ENCODE results near the gene ROPN1.
"Not testable (repeated sequence)": the region's sequence is repeated elsewhere in the genome, so short reads cannot be mapped to it uniquely, and the experiment has no call there.

The ROPN1 gene
- total RNA-seq, result 0 reads per million in 2 donors

GRCh38 chr3:123991730-123992588 is at the start of gene ROPN1:
Gene ROPN1 (minus strand): TSS chr3:123992124. CDS start chr3:123980481, 11,643 bp downstream.
- DNase-seq, result not testable (repeated sequence)

- DNase-seq, result no peak
Observed at GRCh38 chr3:124041553-124041952, 49.6 kb upstream of the ROPN1 start.

GRCh38 chr3:124037326-124037725 is 45.4 kb upstream of the ROPN1 start:
- no peak for DNase-seq

- not testable (repeated sequence) for DNase-seq
Observed at GRCh38 chr3:124036214-124036613, 44.3 kb upstream of the ROPN1 start.

GRCh38 chr3:124035463-124036121 is 43.7 kb upstream of the ROPN1 start:
- no peak for DNase-seq

GRCh38 chr3:124034844-124035152 is 42.9 kb upstream of the ROPN1 start:
- DNase-seq, result no peak

- peak in 1 of 5 experiments; percentile 7 for DNase-seq
Observed at GRCh38 chr3:124034016-124034843, 42.3 kb upstream of the ROPN1 start.

- DNase-seq, result peak in 1 of 5 experiments; percentile 8
Observed at GRCh38 chr3:124033360-124034015, 41.6 kb upstream of the ROPN1 start, which contains the start of gene KALRN. Gene KALRN (plus strand): TSS chr3:124033369.

- peak; percentile 2 to 62 (median 34) for DNase-seq
Observed at GRCh38 chr3:124032881-124033359, 41.0 kb upstream of the ROPN1 start.

- DNase-seq, result no peak
Observed at GRCh38 chr3:124032311-124032880, 40.5 kb upstream of the ROPN1 start.

- no peak for DNase-seq
Observed at GRCh38 chr3:124026516-124026915, 34.6 kb upstream of the ROPN1 start.

GRCh38 chr3:124023531-124023930 is 31.6 kb upstream of the ROPN1 start:
- not testable (repeated sequence) for DNase-seq

- DNase-seq, result no peak
Observed at GRCh38 chr3:124019291-124019690, 27.4 kb upstream of the ROPN1 start.

GRCh38 chr3:124017502-124017901 is 25.6 kb upstream of the ROPN1 start:
- DNase-seq, result not testable (repeated sequence)

- not testable (repeated sequence) for DNase-seq
Observed at GRCh38 chr3:124016483-124016882, 24.6 kb upstream of the ROPN1 start.

GRCh38 chr3:124014366-124014942 is 22.5 kb upstream of the ROPN1 start:
- DNase-seq, result no peak

GRCh38 chr3:124008321-124008720 is 16.4 kb upstream of the ROPN1 start:
- not testable (repeated sequence) for DNase-seq

GRCh38 chr3:124007186-124007585 is 15.3 kb upstream of the ROPN1 start:
- DNase-seq, result no peak

GRCh38 chr3:124002405-124003079 is 10.6 kb upstream of the ROPN1 start:
- DNase-seq, result not testable (repeated sequence)

- not testable (repeated sequence) for DNase-seq
Observed at GRCh38 chr3:124001366-124001765, 9.4 kb upstream of the ROPN1 start.

GRCh38 chr3:123997543-123997942 is 5.6 kb upstream of the ROPN1 start:
- DNase-seq, result no peak

Measured in T-helper 2 cell (primary cell).